AG04450 (cell line): ENCODE data around the gene ANKRD9. TPM values are rescaled to one million over a fixed set of nuclear protein-coding genes. Genes with fewer than 3 reads are reported as not detected.
A peak's percentile ranks its signal among the peaks of the same experiment; 100 is the strongest.

Experiments
- CTCF ChIA-PET: fragments of 300-600, 350-600 bp; formaldehyde crosslinking; extraction: SDS; loops from one replicate; lab custom pipeline; 2022; ENCODE audit warnings: antibody characterized with exemption, inconsistent platforms; lab: Charles Lee
- POLR2A ChIA-PET: fragments of 350-600 bp; formaldehyde crosslinking; extraction: SDS; loops from one replicate; lab custom pipeline; 2021; ENCODE audit warnings: antibody characterized with exemption, inconsistent platforms; lab: Yijun Ruan, JAX
- DNase-seq: peaks from one replicate; pipeline ENCODE4 v3.0.0-alpha.2; 2011; ENCODE audit warnings: low read depth, low spot score
- H3K27ac ChIP-seq: one replicate; pipeline ENCODE4 v1.5.1; 2012; ENCODE audit warnings: low read depth, low read length, control low read depth
- H3K27me3 ChIP-seq: one replicate; pipeline ENCODE4 v1.6.0; 2012; ENCODE audit warnings: low read length; ENCODE audit not compliant: control insufficient read depth, insufficient read depth
- H3K4me3 ChIP-seq: 2 replicates; pipeline ENCODE4 v1.5.1; 2011; ENCODE audit warnings: mild to moderate bottlenecking, low read depth, low read length, control low read depth
- H3K9me3 ChIP-seq: 2 replicates; pipeline ENCODE4 v1.5.1; 2012; ENCODE audit warnings: low read length; ENCODE audit not compliant: control insufficient read depth, insufficient read depth
- CTCF ChIP-seq: IDR thresholded peaks from 2 replicates; pipeline ENCODE4 v1.5.1; 2011; ENCODE audit warnings: low read depth, low read length, control low read depth, inconsistent platforms
- polyA plus RNA-seq: library from polyadenylated mRNA; depleted of rRNA; stranded (reverse); fragments of >200 nt; gene quantifications from 2 replicates; pipeline ENCODE4 v1.2.3, GENCODE V29; 2011

ANKRD9 gene
- polyA plus RNA-seq, 1 experiment: 4.0 TPM

GRCh38 chr14:102518063-102518648 is 8.6 kb upstream of the ANKRD9 start:
- Histone ChIP-seq H3K4me3 (no peak overlapping the region), H3K27me3 (no peaks in the 10 kb centered on the region), H3K27ac (no peak overlapping the region), H3K9me3 (no peaks in the 10 kb centered on the region)
- CTCF ChIA-PET: interaction anchor here (1.4 to 1.9 kb wide), 2 partner anchors 76 to 80 kb away, joined by 6 to 15 read pairs; no protein-coding TSS in a partner anchor
- POLR2A ChIA-PET: no interaction called here
- no peak for DNase-seq
- no peak for TF ChIP-seq CTCF

- no peaks in the 10 kb centered on the region for H3K9me3 ChIP-seq
- H3K4me3 ChIP-seq: peak overlapping the region; percentile 64
- CTCF ChIA-PET: interaction anchor here (1.4 to 1.9 kb wide), 2 partner anchors 77 to 79 kb away, joined by 6 to 15 read pairs; no protein-coding TSS in a partner anchor
- no peak overlapping the region for H3K27ac ChIP-seq
- no peak for DNase-seq
- TF ChIP-seq CTCF: 0 out of 2 replicates have a peak, but pooled peaks have one; percentile 13
- no peaks in the 10 kb centered on the region for H3K27me3 ChIP-seq
- POLR2A ChIA-PET: no interaction called here
These were observed 8.0 kb upstream of the ANKRD9 start for GRCh38 chr14:102517392-102518062.

- ChIA-PET POLR2A (interaction anchor here (0.6 kb wide), 1 partner anchor 199 kb away, joined by 3 read pairs; no protein-coding TSS in a partner anchor), CTCF (interaction anchor here (0.6 to 2.8 kb wide), 10 partner anchors 8 to 184 kb away, joined by 3 to 45 read pairs (median 4); no protein-coding TSS in a partner anchor)
- TF ChIP-seq CTCF: peak; percentile 55
- H3K4me3 ChIP-seq: peak overlapping the region; percentile 64
- no peak overlapping the region for H3K27ac ChIP-seq
- H3K27me3 ChIP-seq: no peaks in the 10 kb centered on the region
- no peaks in the 10 kb centered on the region for H3K9me3 ChIP-seq
- no peak for DNase-seq
These were observed 7.2 kb upstream of the ANKRD9 start for GRCh38 chr14:102516531-102517391.

- no peak for DNase-seq
- ChIA-PET CTCF (interaction anchor here (2.3 to 2.8 kb wide), 2 partner anchors 9 to 77 kb away, joined by 14 to 45 read pairs; no protein-coding TSS in a partner anchor), POLR2A (no interaction called here)
- no peaks in the 10 kb centered on the region for H3K27me3 ChIP-seq
- H3K4me3 ChIP-seq: no peak overlapping the region
- H3K9me3 ChIP-seq: no peaks in the 10 kb centered on the region
- no peak for TF ChIP-seq CTCF
- H3K27ac ChIP-seq: no peak overlapping the region
These were observed 5.6 kb upstream of the ANKRD9 start for GRCh38 chr14:102514987-102515733.
